GM21447 (cell line): Measurements from ENCODE around the gene NDUFV1.

Experiments used
- ATAC-seq: cut with Tn5 transposase; IDR thresholded peaks from one replicate; pipeline ENCODE4 v1.9.1; 2021; ENCODE audit not compliant: unreplicated experiment

The NDUFV1 gene

DNA sequence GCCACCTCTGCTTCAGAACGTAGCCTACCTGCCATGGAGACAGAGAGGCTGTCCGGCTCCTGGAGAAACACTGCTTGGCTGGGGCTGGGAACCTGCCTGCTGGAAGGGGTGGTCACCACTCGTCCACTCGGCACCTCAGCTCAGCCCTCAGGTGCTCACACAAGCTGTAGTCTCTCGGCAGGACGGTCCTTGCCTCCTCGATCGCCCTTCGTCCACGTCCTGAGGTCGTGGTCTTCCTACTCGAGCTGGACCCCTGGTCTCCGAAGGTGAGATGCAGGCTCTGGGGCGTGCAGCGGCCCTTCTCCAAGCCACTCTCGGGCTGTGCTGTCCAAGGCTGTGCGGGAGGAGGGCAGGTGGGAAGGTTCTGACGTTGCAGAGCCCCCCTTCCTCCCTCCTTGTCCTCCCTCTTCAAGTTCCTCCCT, 32.7 kb downstream of the NDUFV1 start, which contains the start of gene TBX10:
Gene TBX10, minus strand, starts transcription at position 326 of the 422 bp plus-strand sequence. Its CDS starts 291 bp downstream, at position 35.
- no peak for ATAC-seq

DNA sequence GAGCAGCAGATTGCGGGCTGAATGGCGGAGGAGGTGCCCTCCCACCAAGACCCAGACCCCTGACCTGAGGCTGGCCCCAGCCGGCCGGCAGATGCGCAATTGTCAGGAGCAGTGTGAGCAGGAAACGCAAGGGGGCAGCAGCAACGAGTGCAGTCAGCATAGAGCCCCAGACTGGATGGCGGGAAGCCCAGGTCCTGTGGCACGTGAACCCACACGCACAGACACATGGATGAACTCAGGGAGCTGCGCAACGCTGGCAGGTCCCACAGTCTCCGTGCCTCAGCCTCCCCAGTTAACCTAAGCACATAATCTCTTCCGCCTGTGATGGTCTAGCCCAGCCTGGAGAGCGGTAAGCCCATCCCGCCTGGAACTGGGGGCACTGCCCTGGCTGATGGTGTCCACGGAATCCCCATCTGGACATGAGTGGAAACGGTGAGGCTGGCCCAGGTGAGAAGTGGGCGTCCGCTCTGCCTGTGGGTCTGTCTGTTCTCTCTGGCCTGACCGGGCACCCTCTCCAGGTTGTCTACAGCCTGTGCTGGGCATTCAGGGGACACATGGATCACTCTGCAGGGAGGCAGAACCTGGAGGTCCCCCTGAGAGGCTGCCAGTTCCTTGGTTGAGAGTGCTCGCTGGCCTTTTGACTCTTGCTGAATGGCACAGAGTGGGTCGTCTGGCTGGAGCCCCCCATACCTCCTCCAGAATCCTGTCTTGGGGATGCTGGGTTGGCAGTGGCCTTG, 33.5 kb downstream of the NDUFV1 start:
- ATAC-seq, result no peak

DNA sequence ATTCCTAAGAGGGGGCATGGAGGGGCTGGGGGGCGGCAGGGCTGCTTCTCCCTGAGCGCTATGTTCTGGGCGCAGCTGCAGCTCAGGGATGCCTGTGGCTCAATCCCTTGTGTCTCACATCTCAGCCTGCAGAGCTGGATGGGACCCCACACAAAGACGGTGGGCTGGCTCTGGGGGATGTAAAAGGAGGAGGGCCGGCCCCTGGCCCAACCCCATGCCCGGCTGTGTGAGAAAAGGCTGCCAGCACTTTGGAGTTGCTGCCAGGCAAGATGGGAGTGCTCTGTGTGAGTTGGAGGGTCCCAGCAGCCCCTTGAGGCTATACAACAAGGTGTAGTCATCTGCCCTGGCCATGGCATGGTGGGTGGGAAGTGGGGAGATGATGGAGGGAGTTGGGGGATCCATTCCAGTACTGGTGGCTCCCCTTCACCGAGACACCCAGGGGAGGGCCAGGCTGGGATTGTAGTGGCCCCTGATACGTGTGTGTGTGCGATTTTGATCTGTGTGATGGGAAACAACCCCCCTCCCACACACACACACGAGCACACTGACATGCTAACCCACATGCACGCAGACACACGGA, 34.1 kb downstream of the NDUFV1 start:
- no peak for ATAC-seq

DNA sequence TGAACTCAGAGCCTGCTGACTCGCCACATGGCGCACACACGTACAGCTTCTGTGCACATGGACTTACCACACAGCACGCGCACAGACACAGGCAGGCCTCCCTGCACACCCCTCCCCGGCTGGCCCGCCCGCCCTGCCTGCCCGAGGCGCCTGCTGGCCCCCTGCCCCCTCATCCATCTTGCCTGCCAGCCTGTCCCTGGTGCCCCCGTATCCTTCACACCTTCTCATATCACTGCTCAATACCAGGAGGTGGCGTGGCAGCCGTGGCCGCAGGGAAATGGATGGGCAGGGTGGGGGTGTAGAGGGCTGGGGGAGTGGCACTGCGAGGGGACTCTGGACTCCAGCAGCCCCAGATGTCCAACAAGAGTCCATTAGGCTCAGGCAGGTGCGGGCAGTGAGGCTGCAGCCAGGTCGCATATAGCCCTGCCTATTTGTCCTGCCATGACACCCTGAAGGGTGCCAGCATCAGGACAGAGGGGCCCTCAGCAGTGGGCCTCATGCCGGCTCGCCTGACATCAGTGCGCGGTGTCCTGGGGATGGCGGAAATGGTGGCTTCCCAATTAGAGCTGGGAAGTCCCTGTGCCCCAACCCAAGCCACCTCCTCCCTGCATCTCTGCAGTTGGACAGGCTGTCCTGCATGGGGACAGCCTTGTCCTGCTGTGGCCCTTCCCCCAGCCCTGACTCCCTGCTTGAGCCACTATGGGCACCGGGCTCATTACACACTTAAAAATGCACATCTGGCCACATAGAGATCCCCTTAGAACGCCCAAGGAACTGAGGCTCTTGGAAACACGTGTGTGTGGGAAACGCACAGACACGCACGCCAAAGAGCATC, 34.8 kb downstream of the NDUFV1 start:
- no peak for ATAC-seq

DNA sequence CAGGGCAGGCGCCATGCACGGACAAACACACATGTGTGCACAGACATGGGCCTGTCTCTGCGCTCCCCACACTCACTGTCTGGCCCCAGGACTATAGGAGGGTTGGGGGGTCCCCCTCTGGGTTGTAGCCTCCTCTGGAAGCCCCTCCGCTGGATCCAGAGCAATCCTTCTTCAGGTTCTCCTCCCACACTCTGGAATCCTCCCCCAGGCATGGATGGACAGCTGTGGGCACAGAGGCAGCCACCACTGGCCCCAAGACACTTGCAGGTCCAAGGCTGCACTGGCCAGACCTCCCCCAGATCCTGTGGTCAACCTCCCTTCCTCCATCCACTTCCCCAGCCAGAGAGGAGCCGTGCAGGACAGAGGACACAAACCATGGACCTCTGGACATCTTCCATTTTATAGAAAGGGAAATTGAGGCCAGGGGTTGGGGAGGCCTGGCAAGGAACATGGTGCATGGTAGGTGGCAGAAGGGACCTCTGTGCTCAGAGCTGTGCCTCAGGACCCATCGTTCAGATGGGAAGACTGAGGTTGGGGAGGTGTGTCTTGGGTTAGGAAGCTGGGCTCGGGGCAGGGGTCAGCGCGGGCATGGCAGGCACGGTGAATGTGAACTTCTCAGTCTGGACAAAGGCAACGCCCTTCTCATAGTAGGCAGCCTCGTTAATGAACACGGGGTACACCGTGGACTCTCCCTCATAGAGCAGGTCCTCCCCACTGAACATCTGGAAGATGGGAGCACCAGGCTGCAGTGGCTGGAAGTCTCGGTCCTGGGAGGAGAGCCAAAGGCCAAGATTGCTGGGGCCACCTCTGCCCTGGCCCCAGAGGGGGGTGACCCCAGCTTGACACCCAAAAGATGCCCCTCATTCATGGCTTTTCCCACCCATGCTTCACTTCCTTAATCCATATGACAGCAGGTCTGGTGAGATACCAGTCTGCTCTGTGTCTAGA, 35.7 kb downstream of the NDUFV1 start:
- no peak for ATAC-seq

DNA sequence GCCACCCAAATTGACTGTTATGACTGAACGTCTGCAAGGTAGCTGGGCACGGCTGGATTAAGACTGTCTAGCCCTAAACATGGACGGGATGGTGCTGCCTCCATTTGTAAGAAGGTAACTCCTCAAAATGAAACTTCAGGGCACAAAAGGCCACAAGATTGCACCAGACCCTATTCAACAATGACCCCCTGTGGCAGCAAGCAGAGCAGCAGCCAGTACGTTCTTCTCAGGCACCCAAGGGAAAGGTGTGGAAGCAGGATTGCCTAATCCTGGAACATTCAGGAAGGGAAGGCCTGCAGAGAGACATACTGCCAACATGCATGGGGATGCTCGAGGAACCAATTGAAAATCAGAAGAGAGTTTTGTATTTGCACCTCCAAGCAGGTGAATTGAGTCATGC, 37.3 kb downstream of the NDUFV1 start:
- ATAC-seq, result no peak

DNA sequence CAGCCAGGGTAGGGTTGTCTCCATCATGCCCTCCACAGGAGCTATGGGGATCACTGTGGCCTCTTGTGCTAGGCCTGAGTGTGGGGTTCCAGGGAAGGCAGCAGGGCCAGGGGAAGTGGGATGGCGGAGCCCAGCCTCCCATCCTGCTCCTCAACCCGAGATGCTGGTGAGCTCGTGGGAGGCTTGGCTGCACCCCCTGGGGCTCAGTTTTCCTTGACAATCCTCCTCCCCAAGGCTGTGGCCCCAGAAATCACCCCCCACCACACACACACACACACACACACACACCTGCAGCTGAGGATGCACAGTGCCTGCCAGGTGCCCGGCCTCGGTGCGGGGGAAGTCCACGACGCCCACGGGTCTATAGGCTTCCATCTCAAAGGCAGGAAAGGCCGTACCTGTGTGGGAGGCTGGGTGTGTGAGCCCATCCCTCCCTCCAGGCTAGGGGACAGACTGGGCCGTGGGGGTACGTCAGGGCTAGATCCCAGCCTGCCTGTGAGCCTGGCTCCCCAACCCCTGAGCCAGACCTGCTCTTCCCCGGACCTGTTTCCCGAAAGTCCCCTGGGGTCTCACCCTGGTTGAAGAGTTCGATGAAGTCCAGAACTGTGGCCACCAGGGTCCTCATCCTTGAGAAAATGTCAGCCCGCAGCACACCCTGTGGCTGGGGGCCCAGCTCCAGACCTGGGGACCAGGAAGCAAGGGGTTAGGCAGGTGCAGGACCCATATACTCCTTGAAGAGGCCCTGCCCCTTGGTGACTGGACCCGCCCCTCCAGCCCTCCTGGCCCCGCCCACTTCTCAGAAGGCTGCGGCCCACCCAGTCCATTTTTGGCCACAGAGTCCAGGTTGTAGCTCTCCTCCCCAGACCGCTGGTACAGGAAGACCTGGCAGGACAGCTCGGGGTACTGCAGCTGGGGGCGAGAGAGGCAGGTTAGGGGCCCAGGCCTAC, 38.0 kb downstream of the NDUFV1 start:
- ATAC-seq, result no peak

DNA sequence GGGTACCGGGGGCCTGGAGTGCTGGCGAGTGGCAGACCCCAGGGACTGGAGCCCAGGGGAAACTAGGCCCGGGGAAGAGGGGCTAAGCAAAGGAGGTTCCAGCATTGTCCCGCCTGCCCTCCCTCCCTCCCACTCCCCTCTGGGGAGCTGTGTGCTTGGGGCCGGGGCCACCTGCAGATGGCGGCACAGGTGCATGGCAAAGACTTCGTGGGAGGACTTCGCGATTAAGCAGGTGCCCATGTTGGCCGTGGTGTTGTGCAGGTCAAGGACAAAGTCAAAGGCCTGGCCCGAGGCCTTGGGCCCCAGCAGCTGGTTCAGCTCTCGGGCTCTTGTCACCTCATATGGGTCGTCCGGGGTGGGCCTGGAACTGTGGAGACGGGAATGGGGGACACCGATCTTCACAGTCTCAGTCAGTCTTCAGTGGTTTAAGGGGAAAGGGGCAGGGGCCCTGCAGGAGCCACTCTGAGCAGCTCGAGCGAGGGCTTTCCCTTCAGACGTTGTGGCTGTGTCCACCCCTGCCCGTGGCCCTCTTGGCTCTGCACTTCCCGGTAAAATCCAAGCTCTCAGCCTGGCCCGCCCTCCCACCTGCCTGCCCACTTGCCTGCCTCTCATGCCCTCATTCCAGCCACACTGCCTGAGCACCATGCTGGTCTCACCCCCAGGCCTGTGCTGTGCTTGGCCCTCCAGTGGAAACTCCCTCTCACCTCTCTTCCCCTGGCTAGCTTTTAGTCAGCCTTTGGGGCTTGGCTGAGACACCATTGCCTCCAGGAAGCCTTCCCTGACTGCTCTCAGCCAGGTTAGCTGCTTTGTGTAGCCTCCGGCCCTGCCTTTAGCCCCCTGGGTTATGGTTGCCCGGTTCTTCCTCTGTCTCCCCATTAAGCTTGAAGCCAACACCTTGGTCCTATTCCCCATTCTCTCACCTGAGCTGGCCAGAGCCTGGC, 39.1 kb downstream of the NDUFV1 start:
- ATAC-seq, result no peak

DNA sequence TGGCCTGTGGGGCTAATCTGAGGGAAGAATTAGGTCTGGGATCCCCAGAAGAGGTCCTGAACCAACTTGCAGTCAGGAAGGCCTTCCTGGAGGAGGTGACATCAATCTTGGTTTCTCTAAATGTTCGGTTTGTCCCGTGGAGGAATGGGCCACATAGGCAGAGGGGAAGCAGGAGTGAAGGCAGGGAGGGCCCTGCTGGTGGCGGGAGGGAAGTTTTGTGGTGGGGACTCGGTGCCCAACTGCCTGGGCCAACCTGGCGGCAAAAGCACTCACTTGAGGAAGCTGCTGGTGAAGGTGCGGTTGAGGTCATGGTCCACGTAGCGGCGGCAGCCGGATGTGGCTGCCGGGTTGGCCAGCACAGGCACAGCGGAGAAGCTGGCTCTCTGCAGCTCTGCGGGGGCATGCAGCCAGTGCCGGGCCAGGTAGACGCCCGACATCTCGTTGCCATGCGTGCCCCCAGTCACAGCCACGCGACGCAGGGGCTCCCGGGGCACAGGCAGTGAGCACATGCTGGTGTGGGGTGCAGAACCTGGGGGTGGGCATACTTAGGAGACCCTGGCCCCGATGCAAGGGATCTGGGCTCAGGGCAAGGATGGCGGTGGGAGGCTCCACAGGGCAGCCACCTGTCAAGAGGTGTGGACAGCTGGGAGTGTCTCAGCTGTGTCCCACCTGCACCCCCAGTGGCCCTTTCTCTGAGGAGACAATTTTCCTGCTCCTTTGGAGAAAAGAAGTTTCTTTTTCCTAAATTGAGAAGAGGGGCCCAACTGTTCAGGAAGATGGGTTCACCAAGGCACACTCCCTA, 40.0 kb downstream of the NDUFV1 start:
- ATAC-seq, result no peak

DNA sequence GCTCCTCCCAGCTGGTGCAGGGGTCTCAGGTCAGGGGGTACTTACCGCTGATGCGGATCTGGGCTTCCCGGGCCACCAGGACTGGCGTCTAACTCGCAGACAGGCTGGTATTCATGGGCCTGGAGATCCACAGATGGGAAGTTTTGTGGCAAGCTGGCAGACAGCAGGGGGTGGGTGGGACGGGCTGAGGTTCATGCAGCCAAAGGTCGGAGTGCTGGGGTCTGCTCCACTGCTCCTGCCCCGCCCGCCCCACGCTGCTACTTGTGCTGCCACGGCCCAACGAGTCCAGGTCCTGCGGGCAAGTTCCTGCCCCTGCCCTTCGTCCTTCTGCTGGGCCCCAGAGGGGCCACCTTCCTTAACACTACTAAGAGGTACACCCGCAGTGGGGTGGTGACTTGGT, 40.7 kb downstream of the NDUFV1 start:
- no peak for ATAC-seq

DNA sequence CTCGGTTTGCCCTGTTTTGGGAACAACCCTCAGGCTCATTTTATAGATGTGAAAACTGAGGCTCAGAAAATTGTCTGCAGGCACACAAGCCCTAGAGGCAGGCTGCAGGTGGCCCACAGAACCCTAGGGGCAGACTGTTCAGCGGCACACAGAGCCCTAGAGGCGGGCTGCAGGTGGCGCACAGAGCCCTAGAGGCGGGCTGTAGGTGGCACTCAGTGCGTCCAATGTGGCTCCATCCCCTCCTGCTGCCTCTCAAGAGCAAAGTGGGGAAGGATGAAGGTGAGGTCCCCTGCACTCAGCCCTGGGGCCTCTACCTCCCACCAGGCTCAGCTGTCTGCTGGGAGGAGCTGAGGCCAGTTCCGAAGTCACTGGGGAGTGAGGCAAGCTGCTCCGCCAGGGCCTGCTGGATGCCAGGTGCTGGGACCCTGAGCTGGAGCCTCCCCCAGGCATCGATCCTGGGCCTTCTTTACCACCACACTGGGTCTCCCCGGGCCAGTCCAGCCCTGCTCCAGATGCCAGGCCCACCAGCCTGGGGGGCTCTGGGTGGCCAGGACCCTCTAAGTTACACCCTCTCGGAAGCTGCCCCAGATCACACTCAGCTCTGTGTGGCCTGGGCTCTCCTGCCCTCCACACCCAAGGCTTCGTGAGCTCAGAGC, 41.5 kb downstream of the NDUFV1 start:
- peak; percentile 40 for ATAC-seq

DNA sequence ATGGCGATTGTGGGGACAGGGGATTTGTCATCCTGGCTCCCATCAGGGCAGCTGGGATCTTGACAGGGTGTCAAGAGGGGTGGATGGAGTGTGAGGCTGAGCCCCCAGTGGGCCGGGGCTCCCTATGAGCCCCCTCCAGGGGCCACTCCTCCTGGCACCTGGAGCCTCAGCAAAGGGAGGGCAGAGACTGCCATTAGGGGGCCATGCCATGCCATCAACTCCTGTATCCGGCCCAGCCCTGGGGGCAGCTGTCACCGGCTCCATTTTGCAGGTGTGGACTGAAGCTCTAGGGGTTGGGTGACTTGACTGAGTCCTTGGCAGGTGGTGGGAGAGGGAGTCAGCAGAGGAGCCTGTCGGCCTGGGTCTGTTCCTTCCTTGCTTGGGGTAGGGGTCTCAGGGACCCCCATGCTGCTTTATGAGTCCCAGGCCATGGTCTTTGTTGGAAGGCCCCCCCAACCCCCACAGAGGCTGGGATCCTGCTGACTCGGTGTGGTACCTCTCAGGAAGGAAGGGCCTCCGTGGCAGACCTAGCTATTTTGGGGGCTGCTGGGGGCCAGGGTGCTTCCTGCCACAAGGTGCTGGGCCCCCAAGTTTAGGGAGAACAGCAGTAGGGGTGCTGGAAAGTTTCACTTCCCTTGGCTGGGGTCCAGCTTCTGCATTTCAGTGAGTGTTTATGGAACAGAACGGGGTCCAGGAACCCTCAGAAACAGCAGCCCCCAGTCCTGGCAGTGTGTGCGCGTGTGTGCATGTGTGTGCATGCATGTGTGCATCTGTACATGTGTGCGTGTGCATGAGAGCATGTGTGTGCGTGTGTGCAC, 42.3 kb downstream of the NDUFV1 start:
- ATAC-seq, result no peak

DNA sequence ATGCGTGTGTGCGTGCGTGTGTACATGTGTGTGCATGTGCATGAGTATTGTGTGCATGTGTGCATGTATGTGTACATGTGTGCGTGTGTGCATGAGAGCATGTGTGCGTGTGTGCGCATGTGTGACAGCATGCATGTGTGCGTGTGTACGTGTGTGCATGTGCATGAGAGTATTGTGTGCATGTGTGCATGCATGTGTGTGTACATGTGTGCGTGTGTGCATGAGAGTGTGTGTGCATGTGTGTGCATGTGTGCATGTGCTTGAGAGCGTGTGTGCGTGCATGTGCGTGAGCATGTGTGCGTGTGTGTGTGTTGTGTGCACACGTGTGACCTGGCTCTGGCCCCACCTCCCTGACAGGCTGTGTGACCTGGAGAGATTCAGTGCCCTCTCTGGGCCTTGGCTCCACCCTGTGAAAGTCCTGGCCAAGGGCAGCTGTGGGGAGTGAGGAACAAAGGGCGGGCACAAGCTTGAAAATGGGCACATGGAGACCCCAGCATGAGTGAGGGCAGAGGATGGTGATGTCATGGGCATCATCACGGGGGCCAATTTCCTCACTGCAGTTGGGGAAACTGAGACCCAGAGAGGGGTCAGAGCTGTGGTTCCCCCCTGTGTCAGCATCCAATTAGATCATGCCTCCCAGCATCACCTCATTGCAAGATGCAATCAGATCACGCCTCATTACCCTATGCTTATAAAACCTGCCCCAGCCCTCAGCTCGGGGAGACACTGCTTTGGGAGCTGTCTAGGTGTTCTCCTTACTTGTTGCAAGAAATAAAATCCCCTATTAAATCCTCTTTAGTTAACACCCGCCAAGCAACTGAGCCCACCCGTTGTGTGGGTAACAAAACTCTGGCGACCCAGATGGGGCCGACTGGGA, 43.1 kb downstream of the NDUFV1 start:
- no peak for ATAC-seq

DNA sequence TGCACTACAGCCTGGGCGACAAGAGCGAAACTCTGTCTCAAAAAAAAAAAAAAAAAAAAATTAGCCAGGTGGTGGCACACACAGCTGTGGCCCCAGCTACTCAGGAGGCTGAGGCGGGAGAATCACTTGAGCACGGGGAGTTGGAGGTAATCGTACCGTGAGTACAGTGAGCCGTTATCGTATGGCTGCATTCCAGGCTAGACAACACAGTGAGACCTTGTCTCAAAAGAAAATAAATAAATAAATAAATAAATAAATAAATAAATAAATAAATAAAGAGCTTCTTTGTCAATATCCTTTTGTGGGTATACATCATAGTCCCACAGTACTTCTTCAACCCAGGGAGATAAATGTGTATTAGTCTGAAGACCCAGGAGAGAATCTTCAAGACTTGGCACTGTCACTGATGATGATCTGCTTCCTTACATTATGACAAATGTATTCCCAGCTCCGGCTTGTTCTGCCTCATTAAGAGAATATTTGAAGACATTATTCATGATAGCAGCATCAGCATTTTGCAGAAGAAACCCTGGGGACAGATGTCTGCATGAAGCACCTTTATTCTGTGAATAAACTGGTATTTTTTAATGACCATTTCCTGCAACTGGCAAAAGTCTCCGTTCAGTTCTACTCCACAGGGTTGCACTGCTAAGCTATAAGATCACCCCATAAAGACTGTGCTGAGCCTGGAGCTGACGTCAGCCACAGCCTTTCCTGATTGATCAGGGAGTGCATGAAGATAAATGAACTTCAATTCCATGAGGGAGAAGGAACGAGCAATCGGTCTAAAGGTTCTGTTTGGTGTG, 45.4 kb downstream of the NDUFV1 start:
- ATAC-seq, result no peak
